Measurements from ENCODE around the gene ATAD2B. TPM values are rescaled to one million over a fixed set of nuclear protein-coding genes. Genes with fewer than 3 reads are reported as not detected.

The ATAD2B gene
- total and polyA plus RNA-seq, 4 donors: 2.3 to 16.2 (median 11.5) TPM

DNA sequence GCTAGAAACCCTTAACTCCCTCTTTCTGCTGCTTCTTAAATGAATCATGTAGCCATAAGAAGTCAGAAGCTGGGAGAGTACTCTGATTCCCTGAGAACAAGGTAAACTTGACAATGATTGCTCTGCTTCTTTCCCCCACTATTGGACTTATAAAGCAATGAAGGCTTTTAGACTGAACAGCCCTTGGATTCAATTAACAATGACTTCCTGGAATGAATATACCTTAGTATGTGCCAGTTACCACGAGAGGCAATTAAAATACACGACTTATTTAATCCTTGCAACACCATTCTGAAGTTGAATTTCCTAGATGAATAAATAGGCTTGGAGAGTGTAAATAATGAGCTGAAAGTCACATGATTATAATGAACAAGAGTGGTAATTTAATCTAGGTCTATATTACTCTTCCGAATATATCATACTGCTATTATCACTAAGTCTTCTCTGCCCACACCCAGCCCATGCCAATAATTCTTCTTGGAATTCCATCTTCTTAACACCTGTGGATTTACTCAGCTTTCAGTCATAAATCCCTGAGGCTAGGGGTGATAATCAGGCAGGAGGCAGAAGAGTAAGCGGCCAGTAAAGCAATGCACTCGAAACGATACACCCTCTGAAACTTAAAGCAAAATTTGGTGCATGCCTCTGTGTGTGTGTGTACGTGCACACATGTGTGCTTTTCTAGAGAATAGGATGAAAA is 170.2 kb downstream of the ATAD2B start (continued):
- TF ChIP-seq RXRA (IDR thresholded peaks at IDR 0.05): no peak
- TF ChIP-seq RAD21 (IDR thresholded peaks at IDR 0.05): no peak
- TF ChIP-seq SP1 (IDR thresholded peaks at IDR 0.05): no peak
- TF ChIP-seq, protein P1, sequence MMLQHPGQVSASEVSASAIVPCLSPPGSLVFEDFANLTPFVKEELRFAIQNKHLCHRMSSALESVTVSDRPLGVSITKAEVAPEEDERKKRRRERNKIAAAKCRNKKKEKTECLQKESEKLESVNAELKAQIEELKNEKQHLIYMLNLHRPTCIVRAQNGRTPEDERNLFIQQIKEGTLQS (IDR thresholded peaks at IDR 0.05): no peak

DNA sequence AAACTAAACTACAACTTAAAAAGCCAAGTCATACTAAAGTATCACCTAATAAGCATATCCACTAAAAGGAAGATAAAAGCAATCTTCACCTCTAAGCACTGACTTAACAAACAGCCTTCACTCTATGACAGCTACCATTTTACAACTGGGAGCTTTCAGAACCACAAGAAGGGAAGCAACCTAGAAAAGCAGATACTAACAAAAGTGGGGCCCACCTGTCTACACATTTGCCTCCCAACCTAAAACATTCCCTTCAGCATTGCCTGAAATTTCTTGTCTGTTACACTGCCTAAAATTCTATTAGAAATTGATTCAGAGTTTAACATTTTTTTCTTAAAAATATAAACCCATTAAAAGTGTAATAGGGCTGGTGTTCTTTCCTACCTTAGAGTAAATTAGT is 172.0 kb downstream of the ATAD2B start:
- H3K36me3 ChIP-seq (ENCODE audit: control insufficient read depth in 4 of 4, insufficient read depth in 3 of 4, low read depth in 1 of 4, low read length in 3 of 4): peaks cover 0 to 35% (median 20%) of the 10 kb centered on the region in 4 donors
- no peaks in the 10 kb centered on the region for H3K9me3 ChIP-seq (ENCODE audit: control insufficient read depth in 4 of 4, low read length in 3 of 4)
- no peak overlapping the region for H3K4me3 ChIP-seq (ENCODE audit: low read depth in 1 of 3, low read length in 3 of 3)
- no peak overlapping the region for H3K9ac ChIP-seq (ENCODE audit: low read depth in 1 of 2, low read length in 2 of 2)
- H3K27ac ChIP-seq (ENCODE audit: low read depth in 1 of 2, low read length in 2 of 2): no peak overlapping the region
- no peaks in the 10 kb centered on the region for H3K4me1 ChIP-seq (ENCODE audit: control insufficient read depth in 4 of 4, insufficient read depth in 4 of 4, low read length in 3 of 4)
- DNase-seq (ENCODE audit: low spot score): no peak
- H3K27me3 ChIP-seq (ENCODE audit: control insufficient read depth in 4 of 4, insufficient read depth in 4 of 4, low read length in 3 of 4): no peaks in the 10 kb centered on the region
- TF ChIP-seq TAF1 (conservative IDR thresholded peaks at IDR 0.05) (no peak), SP1 (IDR thresholded peaks at IDR 0.05) (no peak), FOXA1 (IDR thresholded peaks at IDR 0.05) (no peak), RXRA (IDR thresholded peaks at IDR 0.05) (no peak), YY1 (IDR thresholded peaks at IDR 0.05) (no peak), EGR1 (IDR thresholded peaks at IDR 0.05; ENCODE audit: low read depth in 2 of 2) (no peak), JUND (IDR thresholded peaks at IDR 0.05) (no peak), GABPA (IDR thresholded peaks at IDR 0.05 in 1 of 2, conservative IDR thresholded peaks at IDR 0.05 in 1 of 2) (no peak), FOXA2 (IDR thresholded peaks at IDR 0.05) (no peak), HNF4G (IDR thresholded peaks at IDR 0.05) (no peak), NR2F2 (IDR thresholded peaks at IDR 0.05) (no peak), RAD21 (IDR thresholded peaks at IDR 0.05) (no peak), HNF4A (conservative IDR thresholded peaks at IDR 0.05) (no peak)
- TF ChIP-seq, protein P1 (IDR thresholded peaks at IDR 0.05): no peak
- TF ChIP-seq, protein P2, sequence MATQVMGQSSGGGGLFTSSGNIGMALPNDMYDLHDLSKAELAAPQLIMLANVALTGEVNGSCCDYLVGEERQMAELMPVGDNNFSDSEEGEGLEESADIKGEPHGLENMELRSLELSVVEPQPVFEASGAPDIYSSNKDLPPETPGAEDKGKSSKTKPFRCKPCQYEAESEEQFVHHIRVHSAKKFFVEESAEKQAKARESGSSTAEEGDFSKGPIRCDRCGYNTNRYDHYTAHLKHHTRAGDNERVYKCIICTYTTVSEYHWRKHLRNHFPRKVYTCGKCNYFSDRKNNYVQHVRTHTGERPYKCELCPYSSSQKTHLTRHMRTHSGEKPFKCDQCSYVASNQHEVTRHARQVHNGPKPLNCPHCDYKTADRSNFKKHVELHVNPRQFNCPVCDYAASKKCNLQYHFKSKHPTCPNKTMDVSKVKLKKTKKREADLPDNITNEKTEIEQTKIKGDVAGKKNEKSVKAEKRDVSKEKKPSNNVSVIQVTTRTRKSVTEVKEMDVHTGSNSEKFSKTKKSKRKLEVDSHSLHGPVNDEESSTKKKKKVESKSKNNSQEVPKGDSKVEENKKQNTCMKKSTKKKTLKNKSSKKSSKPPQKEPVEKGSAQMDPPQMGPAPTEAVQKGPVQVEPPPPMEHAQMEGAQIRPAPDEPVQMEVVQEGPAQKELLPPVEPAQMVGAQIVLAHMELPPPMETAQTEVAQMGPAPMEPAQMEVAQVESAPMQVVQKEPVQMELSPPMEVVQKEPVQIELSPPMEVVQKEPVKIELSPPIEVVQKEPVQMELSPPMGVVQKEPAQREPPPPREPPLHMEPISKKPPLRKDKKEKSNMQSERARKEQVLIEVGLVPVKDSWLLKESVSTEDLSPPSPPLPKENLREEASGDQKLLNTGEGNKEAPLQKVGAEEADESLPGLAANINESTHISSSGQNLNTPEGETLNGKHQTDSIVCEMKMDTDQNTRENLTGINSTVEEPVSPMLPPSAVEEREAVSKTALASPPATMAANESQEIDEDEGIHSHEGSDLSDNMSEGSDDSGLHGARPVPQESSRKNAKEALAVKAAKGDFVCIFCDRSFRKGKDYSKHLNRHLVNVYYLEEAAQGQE (IDR thresholded peaks at IDR 0.05): no peak
- TF ChIP-seq, protein P3, sequence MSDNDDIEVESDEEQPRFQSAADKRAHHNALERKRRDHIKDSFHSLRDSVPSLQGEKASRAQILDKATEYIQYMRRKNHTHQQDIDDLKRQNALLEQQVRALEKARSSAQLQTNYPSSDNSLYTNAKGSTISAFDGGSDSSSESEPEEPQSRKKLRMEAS (IDR thresholded peaks at IDR 0.05): no peak
- TF ChIP-seq, protein P4, sequence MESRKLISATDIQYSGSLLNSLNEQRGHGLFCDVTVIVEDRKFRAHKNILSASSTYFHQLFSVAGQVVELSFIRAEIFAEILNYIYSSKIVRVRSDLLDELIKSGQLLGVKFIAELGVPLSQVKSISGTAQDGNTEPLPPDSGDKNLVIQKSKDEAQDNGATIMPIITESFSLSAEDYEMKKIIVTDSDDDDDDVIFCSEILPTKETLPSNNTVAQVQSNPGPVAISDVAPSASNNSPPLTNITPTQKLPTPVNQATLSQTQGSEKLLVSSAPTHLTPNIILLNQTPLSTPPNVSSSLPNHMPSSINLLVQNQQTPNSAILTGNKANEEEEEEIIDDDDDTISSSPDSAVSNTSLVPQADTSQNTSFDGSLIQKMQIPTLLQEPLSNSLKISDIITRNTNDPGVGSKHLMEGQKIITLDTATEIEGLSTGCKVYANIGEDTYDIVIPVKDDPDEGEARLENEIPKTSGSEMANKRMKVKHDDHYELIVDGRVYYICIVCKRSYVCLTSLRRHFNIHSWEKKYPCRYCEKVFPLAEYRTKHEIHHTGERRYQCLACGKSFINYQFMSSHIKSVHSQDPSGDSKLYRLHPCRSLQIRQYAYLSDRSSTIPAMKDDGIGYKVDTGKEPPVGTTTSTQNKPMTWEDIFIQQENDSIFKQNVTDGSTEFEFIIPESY (IDR thresholded peaks at IDR 0.05): no peak
- TF ChIP-seq, protein P5, sequence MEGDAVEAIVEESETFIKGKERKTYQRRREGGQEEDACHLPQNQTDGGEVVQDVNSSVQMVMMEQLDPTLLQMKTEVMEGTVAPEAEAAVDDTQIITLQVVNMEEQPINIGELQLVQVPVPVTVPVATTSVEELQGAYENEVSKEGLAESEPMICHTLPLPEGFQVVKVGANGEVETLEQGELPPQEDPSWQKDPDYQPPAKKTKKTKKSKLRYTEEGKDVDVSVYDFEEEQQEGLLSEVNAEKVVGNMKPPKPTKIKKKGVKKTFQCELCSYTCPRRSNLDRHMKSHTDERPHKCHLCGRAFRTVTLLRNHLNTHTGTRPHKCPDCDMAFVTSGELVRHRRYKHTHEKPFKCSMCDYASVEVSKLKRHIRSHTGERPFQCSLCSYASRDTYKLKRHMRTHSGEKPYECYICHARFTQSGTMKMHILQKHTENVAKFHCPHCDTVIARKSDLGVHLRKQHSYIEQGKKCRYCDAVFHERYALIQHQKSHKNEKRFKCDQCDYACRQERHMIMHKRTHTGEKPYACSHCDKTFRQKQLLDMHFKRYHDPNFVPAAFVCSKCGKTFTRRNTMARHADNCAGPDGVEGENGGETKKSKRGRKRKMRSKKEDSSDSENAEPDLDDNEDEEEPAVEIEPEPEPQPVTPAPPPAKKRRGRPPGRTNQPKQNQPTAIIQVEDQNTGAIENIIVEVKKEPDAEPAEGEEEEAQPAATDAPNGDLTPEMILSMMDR (IDR thresholded peaks at IDR 0.05; ENCODE audit: low read depth, low read length, missing input control): no peak
